K562 (cell line): Measurements from ENCODE around the gene POLR3E. TPM values are rescaled to one million over a fixed set of nuclear protein-coding genes. Genes with fewer than 3 reads are reported as not detected.

ENCODE experiments used
- ATAC-seq: fragments of 200-7000 bp; cut with Tn5 transposase; 3 replicates; pipeline ENCODE4 v1.9.1; 2020; ENCODE audit warnings: moderate library complexity
- BruUV-seq: library from RNA; stranded (reverse); fragments of 400-500 nt; replicated peaks from 2 replicates; lab custom pipeline; 2021; lab: Mats Ljungman, UMichigan
- CTCF ChIA-PET: fragments of 300-600 bp; formaldehyde crosslinking; extraction: SDS; loops from one replicate; lab custom pipeline; 2021; ENCODE audit warnings: low intra/inter-chr PET ratio; lab: Yijun Ruan, JAX
- POLR2A ChIA-PET: fragments of 300-600, 350-650 bp; sonication (Branson Sonifier 250); formaldehyde crosslinking; extraction: SDS; loops from one replicate; lab custom pipeline; 2021; ENCODE audit warnings: antibody characterized with exemption, inconsistent platforms; lab: Yijun Ruan, JAX
- DNase-seq, 4 experiments: peaks; one replicate each; pipeline versions ENCODE4 v3.0.0 to v3.0.0-alpha.2; 2011 to 2018; ENCODE audit warnings: low spot score in 3 of 4, mixed read lengths in 3 of 4; ENCODE audit errors: extremely low read depth in 1 of 4
- FAIRE-seq: peaks from 2 replicates; lab custom pipeline; 2011; peaks lifted over from hg19 to GRCh38; lab: Jason Lieb, UNC
- H2AFZ ChIP-seq: 2 replicates; pipeline ENCODE4 v1.6.0; 2011; ENCODE audit warnings: low read depth, low read length, control low read depth, inconsistent platforms
- H3K27ac ChIP-seq: fragments of 200-600 bp; 3 replicates; pipeline ENCODE4 v1.8.0; 2011; ENCODE audit warnings: low read depth, mild to moderate bottlenecking, control low read depth, inconsistent platforms, low read length, moderate library complexity, mixed read lengths; ENCODE audit errors: extremely low read depth
- H3K27me3 ChIP-seq, 2 experiments: fragments of 300-600 bp in 1 of 2; 2 replicates in 1 of 2; 3 replicates in 1 of 2; pipeline versions ENCODE4 v1.6.0 to v1.8.0; 2011; ENCODE audit warnings: inconsistent platforms in 2 of 2, low read length in 2 of 2, mild to moderate bottlenecking in 1 of 2, mixed read lengths in 1 of 2, moderate library complexity in 1 of 2; ENCODE audit not compliant: control insufficient read depth in 2 of 2, insufficient read depth in 2 of 2
- H3K36me3 ChIP-seq: fragments of 300-600 bp; 3 replicates; pipeline ENCODE4 v1.8.0; 2011; ENCODE audit warnings: mild to moderate bottlenecking, low read length, inconsistent platforms; ENCODE audit not compliant: control insufficient read depth, insufficient read depth
- H3K4me1 ChIP-seq, 2 experiments: fragments of 200-600 bp in 1 of 2; replicated peaks in 1 of 2; 2 replicates in 1 of 2; 3 replicates in 1 of 2; pipeline versions ENCODE4 v1.5.1 to v1.8.0; 2011; ENCODE audit warnings: inconsistent platforms in 2 of 2, low read length in 2 of 2, mild to moderate bottlenecking in 1 of 2, mixed read lengths in 1 of 2, moderate library complexity in 1 of 2; ENCODE audit not compliant: control insufficient read depth in 2 of 2, insufficient read depth in 2 of 2
- H3K4me2 ChIP-seq: 2 replicates; pipeline ENCODE4 v1.6.1; 2011; ENCODE audit warnings: low read length, control low read depth, inconsistent platforms, mixed read lengths; ENCODE audit not compliant: insufficient read depth
- H3K4me3 ChIP-seq: fragments of 200-600 bp; sonication (generic), shearing (Covaris generic); 2 replicates; pipeline ENCODE4 v1.5.1; 2016; ENCODE audit warnings: control low read depth, inconsistent platforms
- H3K79me2 ChIP-seq: fragments of 200-600 bp; 3 replicates; pipeline ENCODE4 v1.8.0; 2011; ENCODE audit warnings: low read length, inconsistent platforms; ENCODE audit not compliant: control insufficient read depth, insufficient read depth
- H3K9ac ChIP-seq, 2 experiments: 2 replicates each; pipeline versions ENCODE4 v1.6.0 to v1.6.1; 2011; ENCODE audit warnings: low read depth in 2 of 2, low read length in 2 of 2, control low read depth in 1 of 2, inconsistent platforms in 1 of 2, mild to moderate bottlenecking in 1 of 2, mixed read lengths in 1 of 2; ENCODE audit not compliant: insufficient read depth in 1 of 2
- H3K9me1 ChIP-seq: one replicate; pipeline ENCODE4 v1.6.0; 2011; ENCODE audit warnings: inconsistent platforms, mild to moderate bottlenecking, low read length, moderate library complexity; ENCODE audit not compliant: control insufficient read depth, insufficient read depth
- H3K9me3 ChIP-seq: replicated peaks from 2 replicates; pipeline ENCODE4 v1.5.1; 2011; ENCODE audit warnings: low read depth, low read length, inconsistent platforms; ENCODE audit not compliant: control insufficient read depth, insufficient read depth
- H4K20me1 ChIP-seq: replicated peaks from 2 replicates; pipeline ENCODE4 v1.6.1; 2011; ENCODE audit warnings: low read length, inconsistent platforms, mixed read lengths; ENCODE audit not compliant: control insufficient read depth, insufficient read depth
- E2F6 ChIP-seq, 2 experiments: IDR thresholded peaks; 2 replicates each; pipeline ENCODE4 v1.6.1; 2011; ENCODE audit warnings: borderline replicate concordance in 1 of 2, control low read depth in 1 of 2, low read depth in 1 of 2, low read length in 1 of 2, mild to moderate bottlenecking in 1 of 2, mixed read lengths in 1 of 2, moderate library complexity in 1 of 2; ENCODE audit not compliant: insufficient read depth in 1 of 2, insufficient read length in 1 of 2, poor library complexity in 1 of 2, severe bottlenecking in 1 of 2; ENCODE audit errors: extremely low read depth in 1 of 2
- ETV5 ChIP-seq: sonication (generic); formaldehyde crosslinking; IDR thresholded peaks from 2 replicates; pipeline ENCODE4 v1.4.0; 2020; ENCODE audit warnings: low read depth, mild to moderate bottlenecking, missing genetic modification reagents
- FOXJ3 ChIP-seq: sonication (generic); formaldehyde crosslinking; IDR thresholded peaks from 2 replicates; pipeline ENCODE4 v1.4.0; 2020; ENCODE audit warnings: mild to moderate bottlenecking, missing genetic modification reagents
- GABPB2 ChIP-seq: fragments of 250-450 bp; sonication (Bioruptor Pico); conservative IDR thresholded peaks from 2 replicates; pipeline ENCODE4 v1.5.1; 2021; ENCODE audit warnings: mild to moderate bottlenecking
- HDAC1 ChIP-seq, 2 experiments: fragments of 450-650 bp; IDR thresholded peaks; 2 replicates each; pipeline ENCODE4 v1.6.1; 2016 to 2017; ENCODE audit warnings: inconsistent platforms in 1 of 2, mild to moderate bottlenecking in 1 of 2, moderate library complexity in 1 of 2
- HNRNPUL1 ChIP-seq: fragments of 200-400 bp; formaldehyde crosslinking; IDR thresholded peaks from 2 replicates; pipeline ENCODE4 v1.6.1; 2017; ENCODE audit warnings: low read length
- KLF16 ChIP-seq: IDR thresholded peaks from 2 replicates; pipeline ENCODE4 v1.6.1; 2016; ENCODE audit warnings: antibody characterized with exemption
- LARP7 ChIP-seq: fragments of 450-650 bp; IDR thresholded peaks from 2 replicates; pipeline ENCODE4 v1.6.1; 2016
- MAFF ChIP-seq: IDR thresholded peaks from 2 replicates; pipeline ENCODE4 v1.6.1; 2012; ENCODE audit warnings: low read length, improper control_type of control experiment
- MBD2 ChIP-seq: sonication (generic); IDR thresholded peaks from 2 replicates; pipeline ENCODE4 v1.6.1; 2016; ENCODE audit warnings: low read depth, borderline replicate concordance
- NCOA1 ChIP-seq: fragments of 450-650 bp; IDR thresholded peaks from 2 replicates; pipeline ENCODE4 v1.6.1; 2016; ENCODE audit warnings: low read depth
- POLR2G ChIP-seq: fragments of 200-400 bp; formaldehyde crosslinking; IDR thresholded peaks from 2 replicates; pipeline ENCODE4 v1.6.1; 2017; ENCODE audit warnings: low read depth, mild to moderate bottlenecking, antibody characterized with exemption, low read length, moderate library complexity
- ZNF311 ChIP-seq: fragments of 250-450 bp; sonication (Bioruptor Pico); IDR thresholded peaks from 2 replicates; pipeline ENCODE4 v1.4.0; 2020; ENCODE audit warnings: mild to moderate bottlenecking, moderate library complexity
- WGBS: fragments of 100-300 bp; shearing (Covaris generic); methylation state at CpG from one replicate; pipeline ENCODE4 v1.1.6; 2016; ENCODE audit warnings: low coverage, mixed read lengths; ENCODE audit not compliant: insufficient coverage; ENCODE audit errors: missing lambda C conversion rate; 5-methylcytosine and 5-hydroxymethylcytosine counted together
- in situ Hi-C: fragments of 300-500 bp; cut with MboI; formaldehyde crosslinking; loops from 4 replicates; pipeline ENCODE4 v1.15.0; 2018; ENCODE audit warnings: inconsistent platforms, mixed read lengths
- intact Hi-C: fragments of 100-400 bp; cut with micrococcal nuclease; formaldehyde crosslinking; loops from 2 replicates; pipeline ENCODE4 v1.14.2; 2022
- polyA plus RNA-seq, 8 experiments: library from polyadenylated mRNA; depleted of rRNA in 4 of 8; stranded (reverse) in 5 of 8; unstranded in 3 of 8; fragments of >200 nt; fragmentation: Nextera tagmentation in 2 of 8; fragmentation: Illumina TruSeq in 1 of 8; extraction: Ambion mirVana in 2 of 8; extraction: Trizol in 1 of 8; gene quantifications; 2 replicates each; pipeline versions ENCODE4 v1.2.1 to v1.2.3, GENCODE V29; 2011 to 2014; ENCODE audit warnings: inconsistent platforms in 1 of 8, missing spikeins in 1 of 8
- total RNA-seq, 7 experiments: library from RNA; depleted of rRNA in 6 of 7; stranded (reverse); fragments of >200 nt in 6 of 7; fragmentation: Illumina TruSeq in 2 of 7; extraction: Trizol in 2 of 7; gene quantifications; 2 replicates each; pipeline versions ENCODE4 v1.2.1 to v1.2.3, GENCODE V29; 2011 to 2021; ENCODE audit warnings: low replicate concordance in 1 of 7
- TF ChIP-seq, protein P1 (sequence below): sonication (generic); formaldehyde crosslinking; IDR thresholded peaks from 2 replicates; pipeline ENCODE4 v1.8.0; 2022; ENCODE audit warnings: mild to moderate bottlenecking, low read depth, missing genetic modification reagents

POLR3E gene
- total and polyA plus RNA-seq, 9 of the 15 experiments (the other 6 are each of a cell fraction or from before 2014, with no cell fraction given): 17.7 to 151 (median 82.6) TPM

GRCh38 chr16:22317001-22317530 lies 19.9 kb downstream of the POLR3E start:
- Histone ChIP-seq H3K4me2 (no peak overlapping the region), H3K9me1 (no peaks in the 10 kb centered on the region), H3K9me3 (no peaks in the 10 kb centered on the region), H3K9ac (no peak overlapping the region), H2AFZ (no peak overlapping the region), H3K27ac (no peak overlapping the region), H3K79me2 (peaks cover 12% of the 10 kb centered on the region), H4K20me1 (peaks cover 22% of the 10 kb centered on the region), H3K36me3 (peaks cover 95% of the 10 kb centered on the region), H3K4me3 (no peak overlapping the region), H3K4me1 (peaks cover 0 to 12% of the 10 kb centered on the region in 2 experiments; a peak in 4 of 5 replicates), H3K27me3 (no peaks in the 10 kb centered on the region)
- POLR2A ChIA-PET: interaction anchor here (0.6 to 0.9 kb wide), 2 partner anchors 13 to 1940 kb away, joined by 3 to 4 read pairs; no protein-coding TSS in a partner anchor
- in situ Hi-C loops: loop anchor here (10.0 kb wide), 1 partner anchor 1162 kb away; the partner anchor contains the start of genes DNAH3 and LDAF1
- TF ChIP-seq LARP7: no peak
- peak; percentile 26; the same call in 1 of the 2 replicates for TF ChIP-seq POLR2G
- DNase-seq: no peak
- no peak for FAIRE-seq
- no TSS peak for BruUV-seq
- ATAC-seq: no peak
- CTCF ChIA-PET: no interaction called here
- intact Hi-C loops: no loop called here
- 92% methylated on average over 11 of the region's 17 CpGs for WGBS

DNA sequence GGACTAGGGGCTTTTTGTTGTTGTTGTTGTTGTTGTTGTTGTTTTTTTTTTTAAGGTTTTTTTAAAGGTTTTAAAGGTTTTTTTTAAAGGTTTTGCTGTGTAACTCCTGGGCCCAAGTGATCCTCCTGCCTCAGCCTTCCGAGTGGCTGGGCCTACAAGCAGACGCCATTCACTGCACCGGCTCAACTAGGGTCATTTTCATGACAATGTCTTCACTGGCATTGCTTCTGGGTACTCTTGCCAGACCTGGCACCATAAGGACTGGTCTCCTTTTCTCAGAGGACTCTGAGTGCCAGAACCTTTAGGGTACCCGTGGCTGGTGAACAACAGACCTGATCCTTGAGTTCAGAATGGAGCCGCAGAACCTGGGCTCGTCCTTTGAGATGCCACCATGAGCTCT lies 20.4 kb downstream of the POLR3E start:
- Histone ChIP-seq H3K4me3 (no peak overlapping the region), H2AFZ (no peak overlapping the region), H4K20me1 (peaks cover 25% of the 10 kb centered on the region), H3K79me2 (peaks cover 18% of the 10 kb centered on the region), H3K27ac (no peak overlapping the region), H3K4me2 (no peak overlapping the region), H3K9ac (no peak overlapping the region), H3K9me1 (no peaks in the 10 kb centered on the region), H3K27me3 (no peaks in the 10 kb centered on the region), H3K4me1 (peaks cover 0 to 7% of the 10 kb centered on the region in 2 experiments; a peak in 4 of 5 replicates), H3K36me3 (peaks cover 95% of the 10 kb centered on the region), H3K9me3 (no peaks in the 10 kb centered on the region)
- no TSS peak for BruUV-seq
- in situ Hi-C loops: loop anchor here (10.0 kb wide), 1 partner anchor 1163 kb away; the partner anchor contains the start of genes DNAH3 and LDAF1
- ATAC-seq (no peak), DNase-seq (no peak), FAIRE-seq (no peak)
- TF ChIP-seq, protein P1, sequence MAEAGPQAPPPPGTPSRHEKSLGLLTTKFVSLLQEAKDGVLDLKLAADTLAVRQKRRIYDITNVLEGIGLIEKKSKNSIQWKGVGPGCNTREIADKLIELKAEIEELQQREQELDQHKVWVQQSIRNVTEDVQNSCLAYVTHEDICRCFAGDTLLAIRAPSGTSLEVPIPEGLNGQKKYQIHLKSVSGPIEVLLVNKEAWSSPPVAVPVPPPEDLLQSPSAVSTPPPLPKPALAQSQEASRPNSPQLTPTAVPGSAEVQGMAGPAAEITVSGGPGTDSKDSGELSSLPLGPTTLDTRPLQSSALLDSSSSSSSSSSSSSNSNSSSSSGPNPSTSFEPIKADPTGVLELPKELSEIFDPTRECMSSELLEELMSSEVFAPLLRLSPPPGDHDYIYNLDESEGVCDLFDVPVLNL: no peak
- TF ChIP-seq GABPB2 (CRISPR knock-in tag) (no peak), E2F6 (IDR thresholded peaks at IDR 0.05; ENCODE audit: borderline replicate concordance in 1 of 2, extremely low read depth in 1 of 2, insufficient read depth in 1 of 2, insufficient read length in 1 of 2, low read depth in 1 of 2, low read length in 1 of 2, poor library complexity in 1 of 2, severe bottlenecking in 1 of 2) (no peak), HNRNPUL1 (no peak), MAFF (no peak), HDAC1 (IDR thresholded peaks at IDR 0.05) (no peak), ETV5 (CRISPR knock-in tag) (no peak), FOXJ3 (CRISPR knock-in tag) (no peak), ZNF311 (CRISPR knock-in tag) (no peak), MBD2 (no peak), NCOA1 (no peak), KLF16 (no peak)
- POLR2A ChIA-PET: interaction anchor here (0.9 kb wide), 1 partner anchor 12 kb away, joined by 3 read pairs; no protein-coding TSS in a partner anchor
- intact Hi-C loops: loop anchor here (2.0 kb wide), 1 partner anchor 1167 kb away; the partner anchor contains the start of gene DNAH3
- WGBS: 93% methylated on average over 6 of the region's 6 CpGs
- CTCF ChIA-PET: interaction anchor here (1.1 kb wide), 1 partner anchor 1161 kb away, joined by 5 read pairs; no protein-coding TSS in a partner anchor
